HG02885 (cell line): ENCODE data around the gene PITHD1.
"Not testable (repeated sequence)": the region's sequence is repeated elsewhere in the genome, so short reads cannot be mapped to it uniquely, and the experiment has no call there.

Experiments
- ATAC-seq: cut with Tn5 transposase; IDR thresholded peaks from one replicate; pipeline ENCODE4 v1.9.1; 2021; ENCODE audit warnings: mild to moderate bottlenecking; ENCODE audit not compliant: unreplicated experiment, poor library complexity

Gene PITHD1

GRCh38 chr1:23772049-23772853 lies 6.0 kb upstream of the PITHD1 start:
- peak; percentile 59 for ATAC-seq

DNA sequence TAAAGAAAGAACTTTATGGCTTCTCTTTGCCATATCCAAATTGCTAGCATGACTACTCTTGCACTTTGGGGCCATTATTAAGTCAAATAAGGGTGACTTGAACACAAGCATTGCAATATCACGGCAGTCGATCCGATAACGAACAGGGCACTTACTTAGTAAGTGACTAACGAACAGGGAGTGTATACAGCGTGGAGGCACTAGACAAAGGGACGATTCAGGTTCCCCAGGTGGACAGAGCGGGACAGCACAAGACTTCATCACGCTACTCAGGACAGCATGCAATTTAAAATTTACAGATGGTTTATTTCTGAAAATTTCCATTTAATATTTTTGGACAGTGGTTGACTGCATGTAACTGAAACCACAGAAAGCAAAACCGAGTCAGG lies 5.4 kb upstream of the PITHD1 start:
- ATAC-seq = no peak

GRCh38 chr1:23774174-23774880 lies 3.9 kb upstream of the PITHD1 start:
- no peak for ATAC-seq

- ATAC-seq = no peak
These were observed 2.0 kb upstream of the PITHD1 start for GRCh38 chr1:23776217-23776616.

DNA sequence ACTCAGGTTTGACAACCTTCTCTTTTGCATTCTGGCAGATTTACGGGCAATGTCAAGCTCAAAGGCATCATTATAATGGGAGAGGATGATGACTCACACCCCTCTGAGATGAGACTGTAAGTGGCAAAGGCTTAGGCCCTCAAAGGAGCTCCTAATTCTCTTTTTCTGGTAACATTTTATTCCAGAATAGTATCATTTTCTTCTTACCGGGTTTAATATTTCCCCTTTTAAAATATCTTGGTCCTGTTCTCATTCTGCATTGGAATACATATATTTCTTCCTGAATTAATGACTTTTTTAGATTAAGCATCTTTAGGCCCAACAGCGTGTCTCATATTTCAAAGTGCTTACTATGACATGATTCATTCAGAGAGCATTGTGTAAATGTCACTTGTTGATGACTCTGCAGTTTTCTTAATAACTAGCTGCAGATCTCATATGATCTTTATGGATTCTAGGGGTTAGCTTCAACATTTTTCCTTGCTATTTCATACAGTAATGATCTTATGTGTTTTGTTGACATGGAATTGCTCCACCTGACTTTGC lies 1.7 kb downstream of the PITHD1 start:
- no peak for ATAC-seq

DNA sequence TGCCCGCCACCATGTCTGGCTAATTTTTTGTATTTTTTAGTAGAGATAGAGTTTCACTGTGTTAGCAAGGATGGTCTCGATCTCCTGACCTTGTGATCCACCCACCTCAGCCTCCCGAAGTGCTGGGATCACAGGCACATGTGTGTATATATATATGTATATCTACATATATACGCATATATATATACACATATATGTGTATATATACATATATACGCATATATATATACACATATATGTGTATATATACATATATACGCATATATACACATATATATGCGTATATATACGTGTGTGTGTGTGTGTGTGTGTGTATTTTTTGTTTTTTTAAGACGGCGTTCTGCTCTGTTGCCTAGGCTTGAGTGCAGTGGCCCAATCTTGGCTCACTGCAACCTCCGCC lies 4.9 kb downstream of the PITHD1 start:
- not testable (repeated sequence) for ATAC-seq

- no peak for ATAC-seq
These were observed 6.6 kb downstream of the PITHD1 start for GRCh38 chr1:23784846-23785245.

DNA sequence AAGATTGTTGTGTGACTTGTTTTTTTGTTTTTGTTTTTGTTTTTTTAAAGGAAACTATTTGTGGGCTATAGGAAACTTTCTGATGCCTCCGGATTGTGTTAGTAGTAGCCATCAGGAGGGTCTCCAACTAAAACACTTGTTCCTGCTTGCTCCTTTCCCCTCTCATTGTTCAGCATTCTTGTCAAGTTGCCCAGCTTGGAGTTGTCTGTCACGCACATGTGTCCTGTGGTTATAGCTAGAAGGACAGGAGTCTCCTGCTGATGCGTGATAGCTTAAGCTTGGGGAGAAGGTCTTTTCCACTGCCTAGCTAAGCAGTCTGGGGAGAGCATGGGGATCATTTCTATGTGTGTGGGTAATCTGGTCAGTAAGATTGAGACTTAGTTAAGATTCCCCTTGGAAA lies 9.5 kb downstream of the PITHD1 start:
- ATAC-seq = no peak

DNA sequence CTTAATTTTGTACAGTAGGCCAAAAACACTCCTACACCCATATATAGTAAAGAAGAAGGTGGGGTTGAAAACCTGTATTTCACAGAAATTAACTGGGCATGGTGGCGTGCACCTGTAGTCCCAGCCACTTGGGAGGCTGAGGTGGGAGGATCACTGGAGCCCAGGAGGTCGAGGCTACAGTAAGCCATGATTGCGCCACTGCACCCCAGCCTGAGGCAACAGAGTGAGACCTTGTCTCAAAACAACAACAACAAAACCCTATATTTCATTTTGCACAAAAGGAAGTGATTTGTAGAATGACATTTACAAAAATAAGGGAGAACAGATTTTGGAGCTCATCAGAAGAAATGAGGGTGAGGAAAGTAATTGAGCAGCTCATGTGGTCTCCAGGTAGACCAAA lies 10.5 kb downstream of the PITHD1 start:
- ATAC-seq = no peak

- ATAC-seq = peak; percentile 87
These were observed 12.7 kb downstream of the PITHD1 start, which contains the start of gene LYPLA2 for GRCh38 chr1:23790696-23791515. LYPLA2 (plus strand) TSS chr1:23791145; CDS start chr1:23792683, 1,538 bp downstream.

DNA sequence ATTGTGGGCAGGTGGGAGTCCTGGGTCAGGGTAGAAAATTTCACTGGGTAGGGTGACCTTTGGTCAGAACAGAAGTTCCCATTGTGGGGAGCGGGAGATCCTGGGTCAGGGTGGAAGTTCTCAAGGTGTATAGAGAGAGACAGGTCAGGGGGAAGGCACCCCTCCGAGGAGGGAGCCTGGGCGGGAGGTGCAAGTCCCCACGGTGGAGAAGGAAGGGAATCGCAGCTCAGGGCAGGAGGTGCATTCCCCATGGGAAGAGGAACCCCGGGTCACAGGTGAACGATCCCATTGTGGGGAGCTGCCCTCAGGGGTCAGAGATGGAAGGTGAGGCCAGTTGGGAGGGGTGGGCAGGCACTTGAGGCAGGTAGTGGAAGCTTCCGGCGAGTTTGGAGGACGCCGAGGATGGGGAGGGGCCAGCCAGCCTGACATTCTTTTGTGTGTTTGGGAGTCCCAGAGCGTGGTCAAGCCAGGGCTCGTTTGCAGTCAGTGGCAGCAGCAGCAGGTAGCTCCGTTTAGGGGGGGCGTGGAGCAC lies 13.4 kb downstream of the PITHD1 start:
- ATAC-seq = no peak

- no peak for ATAC-seq
These were observed 14.1 kb downstream of the PITHD1 start for GRCh38 chr1:23792151-23792945.

GRCh38 chr1:23793018-23793781 lies 15.0 kb downstream of the PITHD1 start:
- no peak for ATAC-seq

DNA sequence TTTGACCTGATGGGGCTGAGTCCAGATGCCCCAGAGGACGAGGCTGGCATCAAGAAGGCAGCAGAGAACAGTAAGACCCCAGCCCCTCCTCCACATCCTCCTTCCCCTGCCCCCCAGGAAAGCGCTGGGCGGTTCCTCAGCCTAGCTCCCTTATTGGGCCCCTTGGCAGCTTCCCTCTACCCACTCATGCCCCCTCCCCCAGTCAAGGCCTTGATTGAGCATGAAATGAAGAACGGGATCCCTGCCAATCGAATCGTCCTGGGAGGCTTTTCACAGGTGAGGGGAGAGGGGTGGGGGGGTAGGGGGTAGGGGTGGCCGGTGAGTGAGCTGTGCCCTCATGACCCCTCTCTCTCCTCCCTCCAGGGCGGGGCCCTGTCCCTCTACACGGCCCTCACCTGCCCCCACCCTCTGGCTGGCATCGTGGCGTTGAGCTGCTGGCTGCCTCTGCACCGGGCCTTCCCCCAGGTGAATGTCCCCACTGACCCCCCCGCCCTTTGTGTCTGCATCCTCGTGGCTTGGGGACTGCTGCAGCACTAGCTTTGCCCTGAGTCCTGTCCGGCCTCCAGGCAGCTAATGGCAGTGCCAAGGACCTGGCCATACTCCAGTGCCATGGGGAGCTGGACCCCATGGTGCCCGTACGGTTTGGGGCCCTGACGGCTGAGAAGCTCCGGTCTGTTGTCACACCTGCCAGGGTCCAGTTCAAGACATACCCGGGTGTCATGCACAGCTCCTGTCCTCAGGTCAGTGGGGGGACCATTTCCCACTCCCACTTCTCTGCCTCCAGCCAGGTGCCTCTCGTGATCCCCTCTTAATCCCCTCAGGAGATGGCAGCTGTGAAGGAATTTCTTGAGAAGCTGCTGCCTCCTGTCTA lies 15.9 kb downstream of the PITHD1 start:
- ATAC-seq = no peak

- ATAC-seq = not testable (repeated sequence)
These were observed 16.5 kb downstream of the PITHD1 start for GRCh38 chr1:23794732-23795182.

DNA sequence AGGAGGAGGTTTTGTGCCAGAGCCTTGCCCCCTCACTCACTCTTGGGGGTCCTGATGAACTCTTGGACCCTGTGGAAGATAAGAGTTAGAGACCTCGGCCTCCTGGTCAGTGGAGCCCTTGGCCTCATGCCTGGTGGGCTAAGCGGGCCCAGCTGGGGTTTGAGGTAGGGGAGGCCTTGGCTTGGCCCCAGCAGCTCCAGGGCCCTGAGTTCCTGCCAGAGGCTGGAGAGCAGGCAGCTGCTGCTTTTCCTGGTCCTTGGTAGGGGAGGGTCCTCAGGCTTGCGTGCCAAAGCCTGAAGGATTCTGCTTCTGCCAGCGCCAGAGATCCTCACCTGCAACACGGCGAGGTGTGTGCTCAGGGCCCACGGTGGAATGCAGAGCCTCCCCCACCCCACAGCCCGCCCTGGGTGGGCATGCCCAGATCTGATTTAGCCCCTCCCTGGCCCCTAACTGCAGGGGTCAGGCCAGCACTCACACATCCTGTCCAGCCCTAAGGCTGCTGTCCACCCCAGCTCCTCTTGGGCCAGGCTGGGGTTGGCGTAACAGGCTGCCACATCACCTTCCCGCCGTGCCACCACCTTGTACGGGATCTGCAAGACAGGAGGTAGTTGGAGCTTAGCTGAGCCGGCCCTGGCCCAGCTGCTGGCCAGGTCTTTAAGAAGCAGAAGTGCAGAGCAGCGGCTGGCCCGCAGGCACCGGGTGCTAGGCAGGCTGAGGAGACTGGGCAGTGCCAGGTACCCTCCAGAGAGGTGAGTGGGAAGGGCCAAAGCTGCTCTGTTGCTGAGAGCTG lies 17.7 kb downstream of the PITHD1 start:
- ATAC-seq = no peak
